IPS-NIHi11 (cell line): ENCODE data around the gene WNT6.
"Not testable (repeated sequence)": the region's sequence is repeated elsewhere in the genome, so short reads cannot be mapped to it uniquely, and the experiment has no call there.

Experiments
- DNase-seq: peaks from one replicate; pipeline ENCODE4 v3.0.0; 2012; ENCODE audit warnings: mixed read lengths, low spot score

The WNT6 gene

GRCh38 chr2:218830526-218831306, 28.9 kb upstream of the WNT6 start:
- DNase-seq = no peak

GRCh38 chr2:218831378-218831990, 28.1 kb upstream of the WNT6 start, which contains the start of gene PRKAG3:
PRKAG3 (minus strand) TSS chr2:218831803.
- DNase-seq = no peak

- no peak for DNase-seq
Measured at GRCh38 chr2:218832081-218832480, 27.5 kb upstream of the WNT6 start.

GRCh38 chr2:218832520-218832919, 27.1 kb upstream of the WNT6 start:
- no peak for DNase-seq

GRCh38 chr2:218833023-218833609, 26.5 kb upstream of the WNT6 start:
- no peak for DNase-seq

GRCh38 chr2:218834685-218835084, 24.9 kb upstream of the WNT6 start:
- DNase-seq = peak; percentile 13

GRCh38 chr2:218837495-218837894, 22.1 kb upstream of the WNT6 start:
- no peak for DNase-seq

GRCh38 chr2:218839430-218839829, 20.2 kb upstream of the WNT6 start:
- no peak for DNase-seq

GRCh38 chr2:218839888-218840287, 19.7 kb upstream of the WNT6 start:
- DNase-seq = no peak

GRCh38 chr2:218844334-218844733, 15.3 kb upstream of the WNT6 start:
- not testable (repeated sequence) for DNase-seq

GRCh38 chr2:218846963-218847362, 12.6 kb upstream of the WNT6 start:
- not testable (repeated sequence) for DNase-seq

- DNase-seq = no peak
Measured at GRCh38 chr2:218849721-218850120, 9.9 kb upstream of the WNT6 start.

- no peak for DNase-seq
Measured at GRCh38 chr2:218850796-218851195, 8.8 kb upstream of the WNT6 start.

- no peak for DNase-seq
Measured at GRCh38 chr2:218851286-218851685, 8.3 kb upstream of the WNT6 start.

GRCh38 chr2:218852911-218853667, 6.5 kb upstream of the WNT6 start:
- peak; percentile 67 for DNase-seq

GRCh38 chr2:218853766-218854165, 5.8 kb upstream of the WNT6 start:
- no peak for DNase-seq

GRCh38 chr2:218854860-218855259, 4.7 kb upstream of the WNT6 start:
- DNase-seq = no peak

- no peak for DNase-seq
Measured at GRCh38 chr2:218855305-218856166, 4.1 kb upstream of the WNT6 start.

- DNase-seq = no peak
Measured at GRCh38 chr2:218856167-218856895, 3.3 kb upstream of the WNT6 start.

- DNase-seq = no peak
Measured at GRCh38 chr2:218856896-218857243, 2.7 kb upstream of the WNT6 start.
